ENCODE results near the gene MYOT.

GRCh38 chr5:137856916-137857862, 10.5 kb upstream of the MYOT start:
- TF ChIP-seq CTCF (IDR thresholded peaks at IDR 0.05), result no peak
- no peak for TF ChIP-seq POLR2A (IDR thresholded peaks at IDR 0.05)

All from esophagus squamous epithelium (tissue), 4 donors.